Measurements from ENCODE around the gene CARNS1. TPM values are rescaled to one million over a fixed set of nuclear protein-coding genes. Genes with fewer than 3 reads are reported as not detected.

The CARNS1 gene
- total and polyA plus RNA-seq, 10 of the 15 experiments (the other 5 are each of a cell fraction or from before 2014, with no cell fraction given), result 0.02 to 0.14 (median 0.10) TPM; not detected in 3

- ATAC-seq (peak; percentile 83), DNase-seq (ENCODE audit: low read depth, low spot score) (peak; percentile 57), FAIRE-seq (peak; percentile 78)
- H3K79me2 ChIP-seq (ENCODE audit: control insufficient read depth, insufficient read depth, low read length), result peaks cover 14% of the 10 kb centered on the region
- H3K4me1 ChIP-seq (ENCODE audit: control insufficient read depth, insufficient read depth, low read length), result peaks cover 35% of the 10 kb centered on the region
- H3K27ac ChIP-seq (ENCODE audit: control insufficient read depth, insufficient read depth), result peak within 1 kb of the TSS; percentile 78
- BruUV-seq (replicated peaks), result no TSS peak
- no peaks in the 10 kb centered on the region for H3K36me3 ChIP-seq (ENCODE audit: control insufficient read depth in 2 of 2, insufficient read depth in 2 of 2, low read length in 1 of 2)
- in situ Hi-C loops (cut with MboI) (no loop called here), intact Hi-C loops (cut with micrococcal nuclease; ENCODE audit: unreplicated experiment) (loop anchor here (2.0 kb wide), 2 partner anchors 32 to 68 kb away; partner anchors contain the start of genes PPP1CA and PTPRCAP)
- ChIA-PET RAD21 (ENCODE audit: unreplicated experiment) (interaction anchor here (0.6 to 5.5 kb wide), 18 partner anchors 11 to 123 kb away, joined by 3 to 72 read pairs (median 4); partner anchors contain the start of genes AIP, CDK2AP2, PITPNM1 and POLD4), POLR2A (interaction anchor here (1.0 to 8.1 kb wide), 19 partner anchors 10 to 132 kb away, joined by 3 to 78 read pairs (median 6); partner anchors contain the start of genes AIP, PITPNM1, PPP1CA and PTPRCAP), CTCF (interaction anchor here (0.7 to 5.1 kb wide), 18 partner anchors 10 to 180 kb away, joined by 3 to 36 read pairs (median 4); partner anchors contain the start of genes AIP and PPP1CA), SMC1A (ENCODE audit: uncharacterized antibody, unreplicated experiment) (interaction anchor here (0.5 to 5.2 kb wide), 13 partner anchors 9 to 146 kb away, joined by 3 to 46 read pairs (median 5); partner anchors contain the start of genes AIP, PITPNM1, PPP1CA and RAD9A)
- peak within 1 kb of the TSS; percentile 90 for H2AFZ ChIP-seq (ENCODE audit: control insufficient read depth, low read depth, low read length)
- H4K20me1 ChIP-seq (ENCODE audit: control insufficient read depth, insufficient read depth), result no peaks in the 10 kb centered on the region
- H3K9ac ChIP-seq (ENCODE audit: control insufficient read depth, insufficient read depth, low read length), result peak within 1 kb of the TSS; percentile 85
- H3K9me3 ChIP-seq (replicated peaks; ENCODE audit: control insufficient read depth, insufficient read depth, low read length), result no peaks in the 10 kb centered on the region
- H3K4me3 ChIP-seq, result peak within 1 kb of the TSS; percentile 86
- H3K27me3 ChIP-seq (replicated peaks in 1 of 2; ENCODE audit: control insufficient read depth in 2 of 2, insufficient read depth in 2 of 2, low read length in 1 of 2), result no peaks in the 10 kb centered on the region
- 1% methylated on average over 38 of the region's 76 CpGs for WGBS (ENCODE audit: insufficient coverage, insufficient replicate concordance, low lambda C conversion rate, missing lambda C conversion rate)
- H3K4me2 ChIP-seq (ENCODE audit: control insufficient read depth, insufficient read depth), result peak within 1 kb of the TSS; percentile 98
- TF ChIP-seq IRF4 (IDR thresholded peaks at IDR 0.05; ENCODE audit: low read depth, low read length), result no peak
- TF ChIP-seq SREBF1 (IDR thresholded peaks at IDR 0.05; ENCODE audit: low read length), result no peak
- TF ChIP-seq RELB (IDR thresholded peaks at IDR 0.05; ENCODE audit: low read depth), result peak; percentile 67; the same call in 1 of the 2 replicates
- TF ChIP-seq NBN (IDR thresholded peaks at IDR 0.05), result peak; percentile 72; the same call in 1 of the 2 replicates
- no peak for TF ChIP-seq RBBP5 (conservative IDR thresholded peaks at IDR 0.05)
- TF ChIP-seq KLF5 (IDR thresholded peaks at IDR 0.05; ENCODE audit: partially characterized antibody), result no peak
- peak; percentile 93 for TF ChIP-seq SP1 (IDR thresholded peaks at IDR 0.05; ENCODE audit: low read depth, low read length)
- TF ChIP-seq POLR2A (IDR thresholded peaks at IDR 0.05; ENCODE audit: low read depth, low read length), result peak; percentile 88
- no peak for TF ChIP-seq NR2C1 (IDR thresholded peaks at IDR 0.05)
- peak; percentile 69; the same call in 1 of the 2 replicates for TF ChIP-seq SMC3 (IDR thresholded peaks at IDR 0.05; ENCODE audit: borderline replicate concordance, low read length)
- TF ChIP-seq RUNX3 (IDR thresholded peaks at IDR 0.05; ENCODE audit: low read length), result peak; percentile 14; the same call in 1 of the 2 replicates
- TF ChIP-seq EP300 (IDR thresholded peaks at IDR 0.05; ENCODE audit: borderline replicate concordance in 1 of 2, control insufficient read depth in 1 of 2, low read depth in 2 of 2, low read length in 2 of 2), result peak in 1 of 2 experiments; percentile 46; a peak in 1 of 4 replicates
- peak; percentile 26; the same call in 1 of the 2 replicates for TF ChIP-seq PKNOX1 (IDR thresholded peaks at IDR 0.05)
- TF ChIP-seq PAX5 (IDR thresholded peaks at IDR 0.05; ENCODE audit: borderline replicate concordance, low read depth, low read length), result no peak
- peak; percentile 50; the same call in 1 of the 2 replicates for TF ChIP-seq IKZF1 (conservative IDR thresholded peaks at IDR 0.05)
- TF ChIP-seq NFIC (IDR thresholded peaks at IDR 0.05; ENCODE audit: low read depth, low read length), result no peak
- peak; percentile 69; the same call in 1 of the 2 replicates for TF ChIP-seq ZNF687 (IDR thresholded peaks at IDR 0.05)
Observed at GRCh38 chr11:67468759-67469507, 53.5 kb downstream of the CARNS1 start, which contains the start of gene TMEM134. Gene TMEM134 (minus strand): TSS chr11:67469251. CDS start chr11:67469192, 59 bp downstream.
